Testis (tissue), 3 donors: ENCODE results near the gene CCT5. TPM values are rescaled to one million over a fixed set of nuclear protein-coding genes. Genes with fewer than 3 reads are reported as not detected.

Experiments used
- DNase-seq: peaks from one replicate; pipeline ENCODE4 v3.0.0-alpha.2; 2019
- H3K27ac ChIP-seq, 2 donors: fragments of 200-600 bp; sonication (generic); one replicate each; pipeline ENCODE4 v1.5.1; 2019
- H3K27me3 ChIP-seq: fragments of 200-600 bp; sonication (generic); one replicate; pipeline ENCODE4 v1.5.1; 2019
- H3K36me3 ChIP-seq: fragments of 200-600 bp; sonication (generic); one replicate; pipeline ENCODE4 v1.5.1; 2017; ENCODE audit warnings: low read depth; ENCODE audit errors: missing control alignments
- H3K4me1 ChIP-seq: fragments of 200-600 bp; sonication (generic); one replicate; pipeline ENCODE4 v1.5.1; 2019
- H3K4me3 ChIP-seq, 2 donors: fragments of 200-600 bp; sonication (generic); one replicate each; pipeline ENCODE4 v1.5.1; 2017 to 2019
- H3K9me3 ChIP-seq: fragments of 200-600 bp; sonication (generic); one replicate; pipeline ENCODE4 v1.5.1; 2017
- CTCF ChIP-seq, 3 experiments: fragments of 450-650 bp in 2 of 3; fragments of 200-600 bp in 1 of 3; sonication (generic) in 1 of 3; IDR thresholded peaks; one replicate each; pipeline ENCODE4 v1.5.1; 2016 to 2019; ENCODE audit warnings: antibody characterized with exemption in 3 of 3, mild to moderate bottlenecking in 2 of 3, moderate library complexity in 1 of 3
- POLR2A ChIP-seq: fragments of 450-650 bp; IDR thresholded peaks from one replicate; pipeline ENCODE4 v1.6.1; 2017; ENCODE audit warnings: antibody characterized with exemption, mild to moderate bottlenecking, moderate library complexity
- WGBS, 2 donors: methylation state at CpG; one replicate each; pipeline ENCODE4 v1.1.5; 2018; 5-methylcytosine and 5-hydroxymethylcytosine counted together
- intact Hi-C: fragments of 100-400 bp; cut with DNase I; formaldehyde crosslinking; loops from one replicate; pipeline ENCODE4 v1.15.1; 2023; ENCODE audit warnings: low total_unique reads
- polyA plus RNA-seq: library from polyadenylated mRNA; stranded (reverse); fragments of 350-450 nt; fragmentation: Illumina TruSeq; extraction: RNeasy Lipid Tissue Mini Kit (QIAGEN cat#74804); gene quantifications from one replicate; pipeline ENCODE4 v1.2.3, GENCODE V29; 2014; ENCODE audit warnings: low read depth, low replicate concordance; ENCODE audit not compliant: insufficient read depth
- total RNA-seq, 2 donors: library from RNA; depleted of rRNA; stranded (reverse); fragments of >200 nt; gene quantifications; one replicate each; pipeline ENCODE4 v1.2.3, GENCODE V29; 2016

Gene CCT5
- total and polyA plus RNA-seq, 3 donors from 2014 or later = 155 to 299 (median 189) TPM

GRCh38 chr5:10289353-10289752 is 39.3 kb downstream of the CCT5 start:
- TF ChIP-seq POLR2A = no peak
- no peak for TF ChIP-seq CTCF (IDR thresholded peaks at IDR 0.05)
- Histone ChIP-seq H3K9me3 (no peaks in the 10 kb centered on the region), H3K27me3 (no peaks in the 10 kb centered on the region), H3K4me1 (no peaks in the 10 kb centered on the region), H3K4me3 (no peak overlapping the region), H3K36me3 (no peaks in the 10 kb centered on the region), H3K27ac (no peak overlapping the region)
- 63 to 74% methylated on average over 6 of the region's 6 CpGs for WGBS, 2 donors
- intact Hi-C loops = loop anchor here (10.0 kb wide), 1 partner anchor 345 kb away; no protein-coding TSS in a partner anchor
- DNase-seq = no peak

DNA sequence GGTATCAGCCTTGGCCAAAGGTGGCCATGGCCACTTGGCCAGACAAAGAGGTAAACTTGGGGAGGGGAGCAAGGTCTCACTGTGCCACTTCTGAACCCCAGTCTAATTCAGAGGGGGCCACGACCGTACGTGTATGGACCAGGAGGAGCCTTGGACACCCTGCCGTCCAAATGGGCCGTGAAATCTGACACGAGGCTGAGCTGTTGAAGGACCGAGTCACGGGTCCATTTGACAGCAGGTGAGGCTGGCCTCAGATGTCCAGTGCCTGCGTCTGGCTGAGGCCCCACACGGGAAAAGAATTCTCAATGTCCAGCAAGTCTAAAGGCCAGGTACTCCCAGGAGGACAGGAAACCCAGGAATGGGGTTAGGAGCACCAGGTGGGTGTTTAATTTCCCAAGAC is 39.9 kb downstream of the CCT5 start:
- no peak for DNase-seq
- TF ChIP-seq POLR2A = no peak
- no peak for TF ChIP-seq CTCF (IDR thresholded peaks at IDR 0.05)
- Histone ChIP-seq H3K4me1 (no peaks in the 10 kb centered on the region), H3K4me3 (no peak overlapping the region), H3K27me3 (no peaks in the 10 kb centered on the region), H3K36me3 (no peaks in the 10 kb centered on the region), H3K9me3 (no peaks in the 10 kb centered on the region), H3K27ac (no peak overlapping the region)
- intact Hi-C loops = loop anchor here (10.0 kb wide), 1 partner anchor 345 kb away; no protein-coding TSS in a partner anchor
- 87 to 93% methylated on average over 9 to 10 of the region's 10 CpGs for WGBS, 2 donors

GRCh38 chr5:10290438-10290837 is 40.4 kb downstream of the CCT5 start:
- Histone ChIP-seq H3K27ac (no peak overlapping the region), H3K36me3 (no peaks in the 10 kb centered on the region), H3K4me1 (no peaks in the 10 kb centered on the region)

GRCh38 chr5:10291692-10292339 is 41.7 kb downstream of the CCT5 start:
- TF ChIP-seq POLR2A (no peak), CTCF (IDR thresholded peaks at IDR 0.05) (no peak)
- intact Hi-C loops = no loop called here
- no peaks in the 10 kb centered on the region for H3K36me3 ChIP-seq
- no peaks in the 10 kb centered on the region for H3K4me1 ChIP-seq
- H3K9me3 ChIP-seq = no peaks in the 10 kb centered on the region
- no peak overlapping the region for H3K27ac ChIP-seq
- no peaks in the 10 kb centered on the region for H3K27me3 ChIP-seq
- DNase-seq = no peak
- H3K4me3 ChIP-seq = no peak overlapping the region
- WGBS, 2 donors = 72 to 83% methylated on average over 9 of the region's 9 CpGs

More at GRCh38 chr5:10290438-10290837, 40.4 kb downstream of the CCT5 start:
- no peak for DNase-seq
- intact Hi-C loops = no loop called here
- WGBS, 2 donors = 87% methylated on average over 9 of the region's 9 CpGs
- no peak overlapping the region for H3K4me3 ChIP-seq
- no peaks in the 10 kb centered on the region for H3K9me3 ChIP-seq
- H3K27me3 ChIP-seq = no peaks in the 10 kb centered on the region
- no peak for TF ChIP-seq POLR2A
- TF ChIP-seq CTCF (IDR thresholded peaks at IDR 0.05) = no peak
